HepG2 (cell line): ENCODE measurements around the gene PEX12. TPM values are rescaled to one million over a fixed set of nuclear protein-coding genes. Genes with fewer than 3 reads are reported as not detected.

ENCODE experiments used
- ATAD3A ChIP-seq: sonication (generic); formaldehyde crosslinking; IDR thresholded peaks from 2 replicates; pipeline ENCODE4 v1.4.0; 2020; ENCODE audit warnings: missing genetic modification reagents
- ATF7-NPFF ChIP-seq: sonication (generic); formaldehyde crosslinking; IDR thresholded peaks from 2 replicates; pipeline ENCODE4 v1.8.1; 2023; ENCODE audit warnings: mild to moderate bottlenecking, low read depth, missing genetic modification reagents, moderate library complexity
- CBX1 ChIP-seq: IDR thresholded peaks from one replicate; pipeline ENCODE4 v1.6.1; 2016; ENCODE audit warnings: antibody characterized with exemption, low read depth
- CCDC6 ChIP-seq: sonication (generic); formaldehyde crosslinking; IDR thresholded peaks from 2 replicates; pipeline ENCODE4 v1.8.1; 2022; ENCODE audit warnings: mild to moderate bottlenecking, missing genetic modification reagents, moderate library complexity
- FOXO1 ChIP-seq: sonication (generic); formaldehyde crosslinking; IDR thresholded peaks from 2 replicates; pipeline ENCODE4 v1.4.0; 2020; ENCODE audit warnings: missing genetic modification reagents
- GFI1 ChIP-seq: sonication (generic); formaldehyde crosslinking; IDR thresholded peaks from 2 replicates; pipeline ENCODE4 v1.5.0; 2020; ENCODE audit warnings: missing genetic modification reagents, mild to moderate bottlenecking, borderline replicate concordance
- GTF2F1 ChIP-seq: fragments of 150-350 bp; IDR thresholded peaks from 2 replicates; pipeline ENCODE4 v1.6.1; 2014; ENCODE audit warnings: low read length
- HMGXB4 ChIP-seq, 2 experiments: sonication (generic) in 1 of 2; formaldehyde crosslinking in 1 of 2; IDR thresholded peaks; 2 replicates each; pipeline versions ENCODE4 v1.4.0 to v1.6.1; 2018 to 2020; ENCODE audit warnings: missing genetic modification reagents in 2 of 2, borderline replicate concordance in 1 of 2, low read depth in 1 of 2, mild to moderate bottlenecking in 1 of 2, missing biosample characterization in 1 of 2
- MBNL3 ChIP-seq: fragments of 250-450 bp; sonication (Bioruptor Pico); conservative IDR thresholded peaks from 2 replicates; pipeline ENCODE4 v1.8.0; 2022; ENCODE audit warnings: mild to moderate bottlenecking, inconsistent platforms
- ZBTB4 ChIP-seq: sonication (generic); formaldehyde crosslinking; IDR thresholded peaks from 2 replicates; pipeline ENCODE4 v1.4.0; 2020; ENCODE audit warnings: missing genetic modification reagents, mild to moderate bottlenecking, borderline replicate concordance
- ZBTB8A ChIP-seq: sonication (generic); formaldehyde crosslinking; IDR thresholded peaks from 2 replicates; pipeline ENCODE4 v1.4.0; 2020; ENCODE audit warnings: mild to moderate bottlenecking, low read depth, missing genetic modification reagents, borderline replicate concordance
- ZMAT5 ChIP-seq: sonication (generic); formaldehyde crosslinking; IDR thresholded peaks from 2 replicates; pipeline ENCODE4 v1.5.0; 2020; ENCODE audit warnings: mild to moderate bottlenecking, low read depth, missing genetic modification reagents, borderline replicate concordance
- ZNF235 ChIP-seq: sonication (generic); formaldehyde crosslinking; IDR thresholded peaks from 2 replicates; pipeline ENCODE4 v1.8.1; 2023; ENCODE audit warnings: mild to moderate bottlenecking, missing genetic modification reagents, borderline replicate concordance
- ZNF264 ChIP-seq: sonication (generic); formaldehyde crosslinking; IDR thresholded peaks from 2 replicates; pipeline ENCODE4 v1.4.0; 2020; ENCODE audit warnings: missing genetic modification reagents
- ZNF282 ChIP-seq: fragments of 450-650 bp; IDR thresholded peaks from 2 replicates; pipeline ENCODE4 v1.6.1; 2018; ENCODE audit not compliant: partially characterized antibody
- ZNF549 ChIP-seq: sonication (generic); formaldehyde crosslinking; IDR thresholded peaks from 2 replicates; pipeline ENCODE4 v1.5.0; 2020; ENCODE audit warnings: missing genetic modification reagents
- ZNF609 ChIP-seq: sonication (generic); formaldehyde crosslinking; IDR thresholded peaks from 2 replicates; pipeline ENCODE4 v1.4.0; 2020; ENCODE audit warnings: mild to moderate bottlenecking, missing genetic modification reagents, borderline replicate concordance
- ZNF660 ChIP-seq: sonication (generic); formaldehyde crosslinking; IDR thresholded peaks from 2 replicates; pipeline ENCODE4 v1.5.1; 2020; ENCODE audit warnings: mild to moderate bottlenecking, low read depth, missing genetic modification reagents, borderline replicate concordance
- polyA plus RNA-seq, 8 experiments: library from polyadenylated mRNA; depleted of rRNA in 3 of 8; stranded (reverse) in 7 of 8; unstranded in 1 of 8; fragments of >200 nt; fragmentation: Illumina TruSeq in 4 of 8; extraction: Trizol in 4 of 8; gene quantifications; 2 replicates each; pipeline versions ENCODE4 v1.2.1 to v1.2.3, GENCODE V29; 2011 to 2016; ENCODE audit warnings: low read depth in 4 of 8, missing spikeins in 1 of 8, mixed read lengths in 1 of 8; ENCODE audit not compliant: insufficient read depth in 1 of 8
- total RNA-seq, 5 experiments: library from RNA; depleted of rRNA; stranded (reverse); fragments of >200 nt; fragmentation: Illumina TruSeq; extraction: Trizol; gene quantifications; 2 replicates each; pipeline ENCODE4 v1.2.3, GENCODE V29; 2016; ENCODE audit warnings: low read depth in 1 of 5

Gene PEX12
- total and polyA plus RNA-seq, 2 of the 13 experiments (the other 11 are each of a cell fraction or from before 2014, with no cell fraction given): 5.1 to 11.9 TPM

GRCh38 chr17:35587074-35587961, 8.9 kb upstream of the PEX12 start, which contains the start of gene AP2B1 (continued):
- TF ChIP-seq ZBTB4 (CRISPR knock-in tag) (peak; percentile 76; the same call in 1 of the 2 replicates), ATAD3A (CRISPR knock-in tag) (no peak), ZMAT5 (CRISPR knock-in tag) (no peak), ZNF609 (CRISPR knock-in tag) (no peak), ZNF264 (CRISPR knock-in tag) (no peak), ATF7-NPFF (0 out of 2 replicates have a peak, but pooled peaks have one; percentile 46), ZBTB8A (no peak), ZNF235 (CRISPR knock-in tag) (peak; percentile 48; the same call in 1 of the 2 replicates), ZNF282 (no peak), FOXO1 (CRISPR knock-in tag) (0 out of 2 replicates have a peak, but pooled peaks have one; percentile 24), CBX1 (peak; percentile 90), GFI1 (CRISPR knock-in tag) (no peak), ZNF660 (CRISPR knock-in tag) (no peak), MBNL3 (CRISPR knock-in tag) (no peak), HMGXB4 (CRISPR knock-in tag; IDR thresholded peaks at IDR 0.05; ENCODE audit: borderline replicate concordance in 1 of 2, low read depth in 1 of 2) (peak; percentile 73 to 90; a peak in 3 of 4 replicates), ZNF549 (CRISPR knock-in tag) (no peak), GTF2F1 (no peak), CCDC6 (peak; percentile 62; the same call in 1 of the 2 replicates)
